NT2/D1 (cell line): Measurements from ENCODE around the gene DMC1.

Experiments
- SUZ12 ChIP-seq: IDR thresholded peaks from 2 replicates; pipeline ENCODE4 v1.6.1; 2011; ENCODE audit not compliant: insufficient read length, insufficient read depth; ENCODE audit errors: extremely low read depth
- YY1 ChIP-seq: IDR thresholded peaks from 2 replicates; pipeline ENCODE4 v1.6.1; 2011; ENCODE audit not compliant: insufficient read length, insufficient read depth
- ZNF274 ChIP-seq: IDR thresholded peaks from 2 replicates; pipeline ENCODE4 v1.6.1; 2011; ENCODE audit warnings: mild to moderate bottlenecking, low read depth, low read length

- TF ChIP-seq YY1 (no peak), ZNF274 (no peak), SUZ12 (no peak)
Observed at GRCh38 chr22:38519453-38520250, 50.3 kb downstream of the DMC1 start.
